OCI-LY7 (cell line): ENCODE data around the gene SOWAHA. TPM values are rescaled to one million over a fixed set of nuclear protein-coding genes. Genes with fewer than 3 reads are reported as not detected.
"Not testable (repeated sequence)": the region's sequence is repeated elsewhere in the genome, so short reads cannot be mapped to it uniquely, and the experiment has no call there.

ENCODE experiments used
- BruUV-seq: library from RNA; stranded (reverse); fragments of 400-500 nt; replicated peaks from 2 replicates; lab custom pipeline; 2021; lab: Mats Ljungman, UMichigan
- CTCF ChIA-PET: fragments of 300-600 bp; sonication (Branson Sonifier 250); formaldehyde crosslinking; loops from one replicate; lab custom pipeline; 2022; ENCODE audit warnings: antibody characterized with exemption; ENCODE audit not compliant: unreplicated experiment; lab: Charles Lee
- POLR2A ChIA-PET: fragments of 300-600 bp; sonication (Branson Sonifier 250); formaldehyde crosslinking; loops from one replicate; lab custom pipeline; 2022; ENCODE audit warnings: antibody characterized with exemption; lab: Charles Lee
- DNase-seq: peaks from one replicate; pipeline ENCODE4 v3.0.0-alpha.2; 2015; ENCODE audit warnings: low spot score
- H2AFZ ChIP-seq: fragments of 200-600 bp; sonication (generic), shearing (Covaris generic); 2 replicates; pipeline ENCODE4 v1.6.1; 2014; ENCODE audit warnings: mild to moderate bottlenecking, antibody characterized with exemption, low read length, moderate library complexity
- H3K27ac ChIP-seq: fragments of 200-600 bp; sonication (generic); 2 replicates; pipeline ENCODE4 v1.5.1; 2014; ENCODE audit warnings: mixed run types, low read depth, mild to moderate bottlenecking, moderate library complexity, low read length, inconsistent platforms; ENCODE audit not compliant: poor library complexity, severe bottlenecking
- H3K36me3 ChIP-seq: fragments of 200-600 bp; sonication (generic); 2 replicates; pipeline ENCODE4 v1.6.1; 2014; ENCODE audit warnings: mild to moderate bottlenecking, antibody characterized with exemption, low read length, moderate library complexity, mixed read lengths; ENCODE audit not compliant: insufficient read depth
- H3K4me1 ChIP-seq: fragments of 200-600 bp; sonication (generic); 2 replicates; pipeline ENCODE4 v1.5.1; 2014; ENCODE audit warnings: mild to moderate bottlenecking, low read length; ENCODE audit not compliant: insufficient read depth, poor library complexity, severe bottlenecking
- H3K4me2 ChIP-seq: fragments of 200-600 bp; sonication (generic); 2 replicates; pipeline ENCODE4 v1.6.1; 2014; ENCODE audit warnings: mild to moderate bottlenecking, low read length
- H3K4me3 ChIP-seq: fragments of 200-600 bp; sonication (generic); 2 replicates; pipeline ENCODE4 v1.5.1; 2014; ENCODE audit warnings: mild to moderate bottlenecking, low read depth, low read length; ENCODE audit not compliant: poor library complexity, severe bottlenecking
- H3K79me2 ChIP-seq: fragments of 200-600 bp; sonication (generic); 2 replicates; pipeline ENCODE4 v1.6.1; 2016; ENCODE audit warnings: low read depth, mild to moderate bottlenecking, low read length, moderate library complexity, mixed read lengths; ENCODE audit not compliant: insufficient read depth
- H3K9me2 ChIP-seq: fragments of 200-600 bp; sonication (generic); 2 replicates; pipeline ENCODE4 v1.6.1; 2016; ENCODE audit warnings: mild to moderate bottlenecking, low read length, mixed read lengths; ENCODE audit not compliant: insufficient read depth
- H3K9me3 ChIP-seq: fragments of 200-600 bp; sonication (generic); 2 replicates; pipeline ENCODE4 v1.6.1; 2014; ENCODE audit warnings: mild to moderate bottlenecking, mixed run types, low read length, mixed read lengths
- H4K20me1 ChIP-seq: fragments of 200-600 bp; sonication (generic); 2 replicates; pipeline ENCODE4 v1.6.1; 2014; ENCODE audit warnings: mild to moderate bottlenecking, antibody characterized with exemption, low read length, moderate library complexity, mixed read lengths; ENCODE audit not compliant: insufficient read depth
- CTCF ChIP-seq: fragments of 200-600 bp; sonication (generic); conservative IDR thresholded peaks from 2 replicates; pipeline ENCODE4 v1.5.1; 2014; ENCODE audit warnings: mild to moderate bottlenecking, antibody characterized with exemption, low read length, moderate library complexity, mixed read lengths
- EZH2phosphoT487 ChIP-seq: fragments of 200-600 bp; sonication (generic); IDR thresholded peaks from 2 replicates; pipeline ENCODE4 v1.6.1; 2018; ENCODE audit warnings: low read depth, borderline replicate concordance, mild to moderate bottlenecking, mixed run types, antibody characterized with exemption, low read length, moderate library complexity, mixed read lengths
- intact Hi-C: fragments of 100-400 bp; cut with micrococcal nuclease; formaldehyde crosslinking; loops from one replicate; pipeline ENCODE4 v1.10.0; 2022; ENCODE audit not compliant: unreplicated experiment
- total RNA-seq, 2 experiments: library from RNA; depleted of rRNA in 1 of 2; stranded (reverse); fragments of >200 nt in 1 of 2; shearing (Covaris generic) in 1 of 2; gene quantifications; 2 replicates each; pipeline ENCODE4 v1.2.3, GENCODE V29; 2014 to 2022

The SOWAHA gene
- total RNA-seq, 2 experiments from 2014 or later: not detected

DNA sequence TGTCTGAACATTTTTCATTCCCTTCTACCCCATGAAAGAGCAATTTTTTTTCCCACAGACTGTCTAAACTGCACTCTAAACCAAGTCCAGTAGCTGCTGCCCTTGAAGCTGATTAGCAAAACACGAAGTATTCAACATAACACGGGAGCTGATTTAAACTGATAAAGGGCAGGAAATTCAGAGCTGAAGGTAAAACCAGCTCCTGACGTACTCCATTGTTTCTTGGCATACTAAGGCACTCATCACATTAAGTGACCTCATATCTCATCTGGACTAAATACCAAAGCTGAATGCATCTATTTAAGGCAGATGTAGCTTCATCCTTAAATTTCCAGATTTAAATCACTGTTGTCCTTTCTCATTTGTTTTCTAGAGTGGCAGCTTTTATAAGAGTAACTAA, 41.2 kb downstream of the SOWAHA start:
- ChIA-PET CTCF (interaction anchor here (1.1 to 1.2 kb wide), 2 partner anchors 9 to 481 kb away, joined by 3 read pairs; no protein-coding TSS in a partner anchor), POLR2A (interaction anchor here (1.2 to 2.4 kb wide), 3 partner anchors 9 to 12 kb away, joined by 3 to 15 read pairs (median 7); partner anchors contain the start of genes GDF9 and UQCRQ)
- no peaks in the 10 kb centered on the region for H3K79me2 ChIP-seq
- H4K20me1 ChIP-seq: no peaks in the 10 kb centered on the region
- no peak for DNase-seq
- TF ChIP-seq CTCF: no peak
- no peak for TF ChIP-seq EZH2phosphoT487
- no peaks in the 10 kb centered on the region for H3K9me3 ChIP-seq
- H3K4me2 ChIP-seq: no peak overlapping the region
- no peaks in the 10 kb centered on the region for H3K4me1 ChIP-seq
- intact Hi-C loops: no loop called here
- H2AFZ ChIP-seq: no peak overlapping the region
- H3K36me3 ChIP-seq: no peaks in the 10 kb centered on the region
- no peak overlapping the region for H3K4me3 ChIP-seq
- BruUV-seq: no TSS peak
- no peak overlapping the region for H3K27ac ChIP-seq
- no peaks in the 10 kb centered on the region for H3K9me2 ChIP-seq

DNA sequence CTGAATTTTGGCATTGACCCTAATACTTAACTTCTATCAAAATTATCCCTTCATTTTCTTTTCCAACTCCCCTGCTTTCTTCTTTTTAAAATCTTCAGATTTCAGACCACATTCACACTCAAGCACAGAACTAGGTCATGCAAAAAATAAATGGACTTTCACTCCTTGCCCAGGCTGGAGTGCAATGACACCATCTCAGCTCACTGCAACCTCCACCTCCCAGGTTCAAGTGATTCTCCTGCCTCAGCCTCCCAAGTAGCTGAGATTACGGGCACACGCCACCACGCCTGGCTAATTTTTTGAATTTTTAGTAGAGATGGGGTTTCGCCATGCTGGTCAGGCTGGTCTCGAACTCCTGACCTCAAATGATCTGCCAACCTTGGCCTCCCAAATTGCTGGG, 41.9 kb downstream of the SOWAHA start:
- H3K79me2 ChIP-seq, H3K4me1 ChIP-seq, H3K36me3 ChIP-seq, H3K9me2 ChIP-seq, H2AFZ ChIP-seq, H3K4me2 ChIP-seq, H3K27ac ChIP-seq, H3K9me3 ChIP-seq, H3K4me3 ChIP-seq, DNase-seq, H4K20me1 ChIP-seq, BruUV-seq, intact Hi-C loops: not testable (repeated sequence)
- ChIA-PET POLR2A (interaction anchor here (2.4 kb wide), 2 partner anchors 9 to 11 kb away, joined by 7 to 15 read pairs; partner anchors contain the start of genes GDF9 and UQCRQ), CTCF (interaction anchor here (1.2 kb wide), 1 partner anchor 8 kb away, joined by 3 read pairs; no protein-coding TSS in a partner anchor)

DNA sequence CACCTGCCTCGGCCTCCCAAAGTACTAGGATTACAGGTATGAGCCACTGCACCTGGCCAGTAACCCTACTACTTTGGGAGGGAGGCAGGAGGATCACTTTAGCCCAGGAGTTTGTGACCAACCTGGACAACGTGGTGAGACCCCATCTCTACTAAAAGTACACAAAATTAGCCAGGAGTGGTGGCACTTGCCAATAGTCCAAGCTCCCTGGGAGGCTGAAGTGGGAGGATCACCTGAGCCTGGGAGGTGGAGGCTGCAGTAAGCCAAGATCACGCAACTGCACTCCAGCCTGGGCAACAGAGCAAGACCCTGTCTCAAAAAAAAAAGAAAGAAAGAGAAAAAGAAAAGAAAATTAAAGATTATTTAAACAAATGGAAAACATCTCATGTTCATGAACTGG, 42.9 kb downstream of the SOWAHA start:
- no peak overlapping the region for H3K27ac ChIP-seq
- H2AFZ ChIP-seq: no peak overlapping the region
- no peak for DNase-seq
- no TSS peak for BruUV-seq
- no peak overlapping the region for H3K4me3 ChIP-seq
- H3K4me1 ChIP-seq: no peaks in the 10 kb centered on the region
- intact Hi-C loops: no loop called here
- no peaks in the 10 kb centered on the region for H3K36me3 ChIP-seq
- no peaks in the 10 kb centered on the region for H4K20me1 ChIP-seq
- CTCF ChIA-PET: no interaction called here
- no peaks in the 10 kb centered on the region for H3K79me2 ChIP-seq
- H3K4me2 ChIP-seq: no peak overlapping the region
- no peaks in the 10 kb centered on the region for H3K9me3 ChIP-seq
- H3K9me2 ChIP-seq: no peaks in the 10 kb centered on the region
- TF ChIP-seq EZH2phosphoT487 (no peak), CTCF (no peak)
- POLR2A ChIA-PET: interaction anchor here (2.4 kb wide), 1 partner anchor 10 kb away, joined by 7 read pairs; the partner anchor contains the start of genes GDF9 and UQCRQ
